Activated CD8-positive, alpha-beta T cell treated with anti-CD3 and anti-CD28 coated beads, Interleukin-2, amount 10 ng/mL, durations not matched to agents 7 days and 5 days (primary cell): ENCODE results near the gene TNKS1BP1. TPM values are rescaled to one million over a fixed set of nuclear protein-coding genes. Genes with fewer than 3 reads are reported as not detected.

ENCODE experiments used
- ATAC-seq: fragments of 150-1000 bp; cut with Tn5 transposase; one replicate; pipeline ENCODE4 v1.10.0; 2021; ENCODE audit warnings: moderate library complexity
- CTCF ChIA-PET: fragments of 350-600 bp; sonication (Branson Sonifier 250); formaldehyde crosslinking; loops from one replicate; lab custom pipeline; 2021; ENCODE audit warnings: antibody characterized with exemption; lab: Charles Lee
- POLR2A ChIA-PET: fragments of 350-600 bp; sonication (Branson Sonifier 250); formaldehyde crosslinking; loops from one replicate; lab custom pipeline; 2021; ENCODE audit warnings: antibody characterized with exemption; lab: Charles Lee
- DNase-seq: peaks from one replicate; pipeline ENCODE4 v3.0.0-alpha.2; 2020
- H3K27ac Mint-ChIP-seq: one replicate; pipeline ENCODE4 v1.8.0; 2021; ENCODE audit warnings: mild to moderate bottlenecking, mixed read lengths
- H3K27me3 Mint-ChIP-seq: one replicate; pipeline ENCODE4 v1.8.0; 2021; ENCODE audit warnings: low read depth, mixed read lengths
- H3K36me3 Mint-ChIP-seq: one replicate; pipeline ENCODE4 v1.8.0; 2021; ENCODE audit warnings: low read depth, mixed read lengths
- H3K4me1 Mint-ChIP-seq: one replicate; pipeline ENCODE4 v1.8.0; 2021; ENCODE audit warnings: low read depth, mixed read lengths
- H3K4me3 Mint-ChIP-seq: one replicate; pipeline ENCODE4 v1.8.0; 2021; ENCODE audit warnings: mild to moderate bottlenecking, mixed read lengths
- H3K9me3 Mint-ChIP-seq: one replicate; pipeline ENCODE4 v1.8.0; 2022; ENCODE audit warnings: mixed read lengths; ENCODE audit not compliant: insufficient read depth
- total RNA-seq, 2 experiments: library from RNA; stranded (reverse); gene quantifications; one replicate each; pipeline ENCODE4 v1.2.3, GENCODE V29; 2021

The TNKS1BP1 gene
- total RNA-seq, 2 experiments from 2014 or later = 10.5 to 10.9 TPM

- no peak overlapping the region for H3K4me3 Mint-ChIP-seq
- no peak for DNase-seq
- POLR2A ChIA-PET = interaction anchor here (1.1 kb wide), 1 partner anchor 15 kb away, joined by 3 read pairs; no protein-coding TSS in a partner anchor
- H3K27ac Mint-ChIP-seq = no peak overlapping the region
- CTCF ChIA-PET = interaction anchor here (1.0 to 1.9 kb wide), 2 partner anchors 15 to 99 kb away, joined by 3 to 7 read pairs; partner anchors contain the start of gene RTN4RL2
- no peaks in the 10 kb centered on the region for H3K9me3 Mint-ChIP-seq
- ATAC-seq = no peak
- no peaks in the 10 kb centered on the region for H3K36me3 Mint-ChIP-seq
- H3K4me1 Mint-ChIP-seq = no peaks in the 10 kb centered on the region
- H3K27me3 Mint-ChIP-seq = peaks cover 12% of the 10 kb centered on the region
Measured at GRCh38 chr11:57360991-57361390, 36.2 kb upstream of the TNKS1BP1 start.

- H3K36me3 Mint-ChIP-seq = no peaks in the 10 kb centered on the region
- ChIA-PET POLR2A (no interaction called here), CTCF (interaction anchor here (0.8 to 1.9 kb wide), 5 partner anchors 14 to 133 kb away, joined by 3 to 7 read pairs (median 3); partner anchors contain the start of gene RTN4RL2)
- no peak for DNase-seq
- H3K4me3 Mint-ChIP-seq = no peak overlapping the region
- no peak for ATAC-seq
- no peak overlapping the region for H3K27ac Mint-ChIP-seq
- no peaks in the 10 kb centered on the region for H3K4me1 Mint-ChIP-seq
- H3K27me3 Mint-ChIP-seq = peaks cover 13% of the 10 kb centered on the region
- H3K9me3 Mint-ChIP-seq = no peaks in the 10 kb centered on the region
Measured at GRCh38 chr11:57359896-57360690, 35.3 kb upstream of the TNKS1BP1 start.

GRCh38 chr11:57359396-57359795 lies 34.6 kb upstream of the TNKS1BP1 start:
- H3K4me3 Mint-ChIP-seq = no peak overlapping the region
- POLR2A ChIA-PET = no interaction called here
- H3K27me3 Mint-ChIP-seq = peaks cover 19% of the 10 kb centered on the region
- DNase-seq (no peak), ATAC-seq (no peak)
- no peaks in the 10 kb centered on the region for H3K36me3 Mint-ChIP-seq
- H3K9me3 Mint-ChIP-seq = no peaks in the 10 kb centered on the region
- no peaks in the 10 kb centered on the region for H3K4me1 Mint-ChIP-seq
- H3K27ac Mint-ChIP-seq = no peak overlapping the region
- CTCF ChIA-PET = interaction anchor here (0.8 to 1.4 kb wide), 3 partner anchors 71 to 134 kb away, joined by 3 to 4 read pairs (median 3); no protein-coding TSS in a partner anchor

GRCh38 chr11:57358991-57359390 lies 34.2 kb upstream of the TNKS1BP1 start:
- no peak overlapping the region for H3K27ac Mint-ChIP-seq
- POLR2A ChIA-PET = no interaction called here
- DNase-seq (no peak), ATAC-seq (no peak)
- H3K4me3 Mint-ChIP-seq = no peak overlapping the region
- CTCF ChIA-PET = interaction anchor here (1.4 kb wide), 2 partner anchors 72 to 125 kb away, joined by 3 to 4 read pairs; no protein-coding TSS in a partner anchor
- H3K4me1 Mint-ChIP-seq = no peaks in the 10 kb centered on the region
- H3K9me3 Mint-ChIP-seq = no peaks in the 10 kb centered on the region
- H3K27me3 Mint-ChIP-seq = peaks cover 19% of the 10 kb centered on the region
- H3K36me3 Mint-ChIP-seq = no peaks in the 10 kb centered on the region

GRCh38 chr11:57358543-57358961 lies 33.8 kb upstream of the TNKS1BP1 start:
- H3K36me3 Mint-ChIP-seq = no peaks in the 10 kb centered on the region
- ChIA-PET CTCF (no interaction called here), POLR2A (no interaction called here)
- DNase-seq (no peak), ATAC-seq (no peak)
- no peak overlapping the region for H3K4me3 Mint-ChIP-seq
- H3K9me3 Mint-ChIP-seq = no peaks in the 10 kb centered on the region
- no peaks in the 10 kb centered on the region for H3K4me1 Mint-ChIP-seq
- H3K27ac Mint-ChIP-seq = no peak overlapping the region
- peaks cover 21% of the 10 kb centered on the region for H3K27me3 Mint-ChIP-seq

- Mint-ChIP-seq H3K27me3 (peaks cover 27% of the 10 kb centered on the region), H3K27ac (no peak overlapping the region), H3K4me1 (no peaks in the 10 kb centered on the region), H3K9me3 (no peaks in the 10 kb centered on the region), H3K4me3 (no peak overlapping the region), H3K36me3 (no peaks in the 10 kb centered on the region)
- ATAC-seq (no peak), DNase-seq (no peak)
- CTCF ChIA-PET = interaction anchor here (1.8 kb wide), 1 partner anchor 12 kb away, joined by 5 read pairs; no protein-coding TSS in a partner anchor
- POLR2A ChIA-PET = no interaction called here
Measured at GRCh38 chr11:57357856-57358255, 33.1 kb upstream of the TNKS1BP1 start.

GRCh38 chr11:57357310-57357709 lies 32.6 kb upstream of the TNKS1BP1 start:
- peaks cover 29% of the 10 kb centered on the region for H3K27me3 Mint-ChIP-seq
- ChIA-PET CTCF (interaction anchor here (1.8 kb wide), 1 partner anchor 12 kb away, joined by 5 read pairs; no protein-coding TSS in a partner anchor), POLR2A (no interaction called here)
- no peaks in the 10 kb centered on the region for H3K36me3 Mint-ChIP-seq
- H3K4me1 Mint-ChIP-seq = no peaks in the 10 kb centered on the region
- H3K4me3 Mint-ChIP-seq = no peak overlapping the region
- no peak overlapping the region for H3K27ac Mint-ChIP-seq
- H3K9me3 Mint-ChIP-seq = no peaks in the 10 kb centered on the region
- ATAC-seq = no peak
- no peak for DNase-seq

GRCh38 chr11:57356268-57356667 lies 31.5 kb upstream of the TNKS1BP1 start:
- no peaks in the 10 kb centered on the region for H3K36me3 Mint-ChIP-seq
- ATAC-seq = no peak
- peaks cover 29% of the 10 kb centered on the region for H3K27me3 Mint-ChIP-seq
- H3K4me3 Mint-ChIP-seq = no peak overlapping the region
- no peak overlapping the region for H3K27ac Mint-ChIP-seq
- CTCF ChIA-PET = interaction anchor here (1.8 kb wide), 1 partner anchor 11 kb away, joined by 5 read pairs; no protein-coding TSS in a partner anchor
- no peaks in the 10 kb centered on the region for H3K9me3 Mint-ChIP-seq
- POLR2A ChIA-PET = no interaction called here
- H3K4me1 Mint-ChIP-seq = no peaks in the 10 kb centered on the region
- no peak for DNase-seq

- Mint-ChIP-seq H3K36me3 (no peaks in the 10 kb centered on the region), H3K9me3 (no peaks in the 10 kb centered on the region), H3K4me1 (no peaks in the 10 kb centered on the region), H3K27me3 (peaks cover 31% of the 10 kb centered on the region), H3K27ac (no peak overlapping the region), H3K4me3 (no peak overlapping the region)
- no peak for ATAC-seq
- DNase-seq = no peak
- ChIA-PET CTCF (no interaction called here), POLR2A (no interaction called here)
Measured at GRCh38 chr11:57354699-57355098, 29.9 kb upstream of the TNKS1BP1 start.

- Mint-ChIP-seq H3K36me3 (no peaks in the 10 kb centered on the region), H3K27me3 (peaks cover 31% of the 10 kb centered on the region), H3K4me3 (no peak overlapping the region), H3K4me1 (no peaks in the 10 kb centered on the region), H3K9me3 (no peaks in the 10 kb centered on the region), H3K27ac (no peak overlapping the region)
- DNase-seq (no peak), ATAC-seq (no peak)
- CTCF ChIA-PET = interaction anchor here (0.7 kb wide), 1 partner anchor 173 kb away, joined by 3 read pairs; no protein-coding TSS in a partner anchor
- POLR2A ChIA-PET = no interaction called here
Measured at GRCh38 chr11:57353852-57354251, 29.1 kb upstream of the TNKS1BP1 start.

GRCh38 chr11:57353446-57353845 lies 28.7 kb upstream of the TNKS1BP1 start:
- H3K4me3 Mint-ChIP-seq = no peak overlapping the region
- no peaks in the 10 kb centered on the region for H3K4me1 Mint-ChIP-seq
- H3K36me3 Mint-ChIP-seq = no peaks in the 10 kb centered on the region
- peaks cover 31% of the 10 kb centered on the region for H3K27me3 Mint-ChIP-seq
- no peaks in the 10 kb centered on the region for H3K9me3 Mint-ChIP-seq
- no peak for ATAC-seq
- no peak for DNase-seq
- POLR2A ChIA-PET = no interaction called here
- CTCF ChIA-PET = interaction anchor here (0.7 to 1.7 kb wide), 7 partner anchors 10 to 288 kb away, joined by 3 to 7 read pairs (median 3); no protein-coding TSS in a partner anchor
- H3K27ac Mint-ChIP-seq = no peak overlapping the region

- CTCF ChIA-PET = interaction anchor here (0.7 to 1.7 kb wide), 8 partner anchors 9 to 288 kb away, joined by 3 to 7 read pairs (median 3); no protein-coding TSS in a partner anchor
Measured at GRCh38 chr11:57353036-57353435, 28.3 kb upstream of the TNKS1BP1 start.

More at GRCh38 chr11:57353036-57353435, 28.3 kb upstream of the TNKS1BP1 start:
- POLR2A ChIA-PET = no interaction called here
- Mint-ChIP-seq H3K9me3 (no peaks in the 10 kb centered on the region), H3K36me3 (no peaks in the 10 kb centered on the region), H3K27me3 (peaks cover 31% of the 10 kb centered on the region), H3K4me1 (no peaks in the 10 kb centered on the region), H3K4me3 (no peak overlapping the region), H3K27ac (no peak overlapping the region)
- DNase-seq (no peak), ATAC-seq (no peak)
